ENCODE data around the gene CLK2.

Gene CLK2

GRCh38 chr1:155273343-155274245 is at the start of gene CLK2:
TSS of gene CLK2 (minus strand) at chr1:155273504. CDS start at chr1:155270977, 2,527 bp downstream.
- DNase-seq, result peak; percentile 34 to 96 (median 88)

- peak in 13 of 58 donors; percentile 10 to 67 (median 42) for DNase-seq
Observed at GRCh38 chr1:155322571-155322952, 49.3 kb upstream of the CLK2 start.

GRCh38 chr1:155321639-155322503 is 48.6 kb upstream of the CLK2 start:
- DNase-seq, result peak in 3 of 58 donors; percentile 20 to 57 (median 27)

- DNase-seq, result peak in 57 of 58 donors; percentile 17 to 90 (median 72)
Observed at GRCh38 chr1:155320661-155321617, 47.6 kb upstream of the CLK2 start, which contains the start of gene RUSC1. TSS of gene RUSC1 (plus strand) at chr1:155320894. CDS start at chr1:155321774, 880 bp downstream.

GRCh38 chr1:155320252-155320651 is 46.9 kb upstream of the CLK2 start:
- DNase-seq, result no peak

- no peak for DNase-seq
Observed at GRCh38 chr1:155319536-155319935, 46.2 kb upstream of the CLK2 start.

- DNase-seq, result no peak
Observed at GRCh38 chr1:155318082-155318481, 44.8 kb upstream of the CLK2 start.

- no peak for DNase-seq
Observed at GRCh38 chr1:155316922-155317321, 43.6 kb upstream of the CLK2 start.

- peak in 27 of 58 donors; percentile 6 to 60 (median 22) for DNase-seq
Observed at GRCh38 chr1:155313261-155313660, 40.0 kb upstream of the CLK2 start.

GRCh38 chr1:155309423-155310021 is 36.2 kb upstream of the CLK2 start:
- DNase-seq, result peak in 13 of 58 donors; percentile 3 to 55 (median 20)

GRCh38 chr1:155308493-155309422 is 35.5 kb upstream of the CLK2 start, which contains the start of gene FDPS:
TSS of gene FDPS (plus strand) at chr1:155308866. CDS start at chr1:155309790, 924 bp downstream.
- peak; percentile 92 to 100 (median 99) for DNase-seq

GRCh38 chr1:155307247-155307740 is 34.0 kb upstream of the CLK2 start:
- no peak for DNase-seq

- no peak for DNase-seq
Observed at GRCh38 chr1:155305881-155306391, 32.6 kb upstream of the CLK2 start.

- DNase-seq, result no peak
Observed at GRCh38 chr1:155304558-155305063, 31.3 kb upstream of the CLK2 start.

GRCh38 chr1:155301342-155301841 is 28.1 kb upstream of the CLK2 start, which contains the start of gene PKLR:
TSS of gene PKLR (minus strand) at chr1:155301438. CDS start at chr1:155301395, 43 bp downstream.
- DNase-seq, result no peak

GRCh38 chr1:155300553-155301329 is 27.4 kb upstream of the CLK2 start:
- no peak for DNase-seq

GRCh38 chr1:155300024-155300423 is 26.7 kb upstream of the CLK2 start:
- no peak for DNase-seq
